ENCODE results near the gene TOP3A.
A peak's percentile ranks its signal among the peaks of the same experiment; 100 is the strongest.

The TOP3A gene

DNA sequence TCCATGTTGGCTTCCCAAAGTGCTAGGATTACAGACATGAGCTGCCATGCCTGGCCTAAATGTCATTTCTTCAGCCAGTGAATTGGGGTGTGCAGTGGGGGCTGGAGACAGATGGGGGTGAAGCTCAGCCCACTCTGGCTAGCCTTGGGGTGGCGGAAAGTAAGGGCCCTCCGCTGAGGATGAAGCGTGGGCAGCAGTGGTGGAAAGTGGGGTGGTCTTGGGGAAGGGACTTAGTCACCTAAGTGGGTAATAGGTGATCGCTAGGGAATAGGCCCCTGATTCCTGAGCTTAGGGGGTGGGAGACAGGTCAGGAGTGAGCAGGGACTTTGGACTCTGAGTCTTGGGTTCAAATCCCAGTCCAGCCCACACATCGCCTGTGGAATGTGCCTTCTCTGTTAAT, 87.2 kb downstream of the TOP3A start:
- no peak overlapping the region for H3K4me3 ChIP-seq (ENCODE audit: low read depth, low read length)
- TF ChIP-seq MYC (IDR thresholded peaks at IDR 0.05; ENCODE audit: low read depth, low read length), result no peak
- no peak for TF ChIP-seq POLR2A (IDR thresholded peaks at IDR 0.05; ENCODE audit: extremely low read depth, insufficient read length)
- TF ChIP-seq, protein P1, sequence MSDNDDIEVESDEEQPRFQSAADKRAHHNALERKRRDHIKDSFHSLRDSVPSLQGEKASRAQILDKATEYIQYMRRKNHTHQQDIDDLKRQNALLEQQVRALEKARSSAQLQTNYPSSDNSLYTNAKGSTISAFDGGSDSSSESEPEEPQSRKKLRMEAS (IDR thresholded peaks at IDR 0.05; ENCODE audit: low read depth, low read length), result no peak
- TF ChIP-seq, protein P2, sequence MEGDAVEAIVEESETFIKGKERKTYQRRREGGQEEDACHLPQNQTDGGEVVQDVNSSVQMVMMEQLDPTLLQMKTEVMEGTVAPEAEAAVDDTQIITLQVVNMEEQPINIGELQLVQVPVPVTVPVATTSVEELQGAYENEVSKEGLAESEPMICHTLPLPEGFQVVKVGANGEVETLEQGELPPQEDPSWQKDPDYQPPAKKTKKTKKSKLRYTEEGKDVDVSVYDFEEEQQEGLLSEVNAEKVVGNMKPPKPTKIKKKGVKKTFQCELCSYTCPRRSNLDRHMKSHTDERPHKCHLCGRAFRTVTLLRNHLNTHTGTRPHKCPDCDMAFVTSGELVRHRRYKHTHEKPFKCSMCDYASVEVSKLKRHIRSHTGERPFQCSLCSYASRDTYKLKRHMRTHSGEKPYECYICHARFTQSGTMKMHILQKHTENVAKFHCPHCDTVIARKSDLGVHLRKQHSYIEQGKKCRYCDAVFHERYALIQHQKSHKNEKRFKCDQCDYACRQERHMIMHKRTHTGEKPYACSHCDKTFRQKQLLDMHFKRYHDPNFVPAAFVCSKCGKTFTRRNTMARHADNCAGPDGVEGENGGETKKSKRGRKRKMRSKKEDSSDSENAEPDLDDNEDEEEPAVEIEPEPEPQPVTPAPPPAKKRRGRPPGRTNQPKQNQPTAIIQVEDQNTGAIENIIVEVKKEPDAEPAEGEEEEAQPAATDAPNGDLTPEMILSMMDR (IDR thresholded peaks at IDR 0.05; ENCODE audit: low read depth, low read length), result no peak
- DNase-seq (ENCODE audit: low read depth), result no peak

DNA sequence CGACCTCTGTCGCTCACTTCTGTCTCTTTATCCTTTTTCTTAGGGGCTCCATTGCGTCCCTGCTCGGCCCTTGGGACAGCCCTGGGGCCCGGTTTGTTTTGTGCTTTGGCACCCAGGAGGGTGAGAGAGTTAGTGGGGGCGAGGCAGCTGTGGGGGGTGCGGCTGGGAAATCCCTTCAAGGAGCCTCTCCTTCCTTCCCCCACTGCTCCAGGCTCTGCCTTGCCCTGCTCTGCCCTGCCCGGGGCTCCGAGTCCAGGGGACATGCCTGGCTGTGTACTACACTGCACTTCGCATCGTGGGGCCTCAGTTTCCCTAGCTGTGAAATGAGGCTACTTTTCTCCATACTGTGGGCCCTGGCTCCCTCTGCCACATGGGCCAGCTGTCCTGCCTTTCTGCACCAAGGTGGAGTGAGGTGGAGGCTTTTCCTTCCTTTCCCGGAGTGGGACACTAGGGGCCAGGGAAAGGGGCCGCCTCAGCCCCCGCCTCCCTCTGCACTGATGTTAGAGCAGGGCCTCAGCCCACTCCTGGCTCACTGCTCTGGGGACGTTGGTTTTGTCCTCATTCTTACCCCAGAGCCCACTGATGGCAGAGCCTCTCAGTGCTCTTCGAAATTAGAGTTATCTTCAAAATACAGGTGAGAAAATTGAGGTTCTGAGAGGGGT, 88.4 kb downstream of the TOP3A start:
- H3K4me3 ChIP-seq (ENCODE audit: low read depth, low read length), result peak overlapping the region; percentile 77
- no peak for TF ChIP-seq MYC (IDR thresholded peaks at IDR 0.05; ENCODE audit: low read depth, low read length)
- TF ChIP-seq POLR2A (IDR thresholded peaks at IDR 0.05; ENCODE audit: extremely low read depth, insufficient read length), result no peak
- TF ChIP-seq, protein P2 (IDR thresholded peaks at IDR 0.05; ENCODE audit: low read depth, low read length), result no peak
- TF ChIP-seq, protein P1 (IDR thresholded peaks at IDR 0.05; ENCODE audit: low read depth, low read length), result no peak
- peak; percentile 36 for DNase-seq (ENCODE audit: low read depth)

DNA sequence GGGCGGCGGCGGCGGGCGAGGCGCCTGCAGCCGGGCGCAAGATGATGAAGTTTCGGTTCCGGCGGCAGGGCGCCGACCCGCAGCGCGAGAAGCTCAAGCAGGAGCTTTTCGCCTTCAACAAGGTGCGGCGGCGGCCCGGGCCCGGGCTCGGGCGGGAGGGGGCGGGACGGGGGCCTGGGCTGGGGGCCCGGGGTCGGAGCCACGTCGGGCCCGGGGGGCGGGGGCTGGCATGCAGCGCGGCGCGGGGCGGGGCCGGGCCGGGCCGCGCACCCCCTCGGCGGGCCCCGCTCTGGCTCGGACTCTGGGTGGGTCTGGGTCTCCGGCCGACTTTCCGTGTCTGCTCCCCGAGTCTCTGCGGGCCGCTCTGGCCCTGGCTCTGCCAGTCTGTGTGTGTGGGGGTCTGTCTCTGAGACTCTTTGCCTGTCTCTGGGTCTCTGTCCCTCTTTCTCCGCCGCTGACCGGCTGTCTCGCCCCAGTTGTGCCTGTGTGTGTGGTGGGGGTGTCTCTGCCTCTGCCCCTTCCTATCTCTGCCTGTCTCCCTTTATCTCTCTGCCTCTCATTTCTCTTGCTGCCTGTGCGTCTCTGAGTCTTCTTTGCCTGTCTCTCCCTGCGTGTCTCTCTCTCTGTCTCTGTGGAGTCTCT, 89.0 kb downstream of the TOP3A start:
- DNase-seq (ENCODE audit: low read depth), result peak; percentile 30
- peak; percentile 19 for TF ChIP-seq POLR2A (IDR thresholded peaks at IDR 0.05; ENCODE audit: extremely low read depth, insufficient read length)
- TF ChIP-seq MYC (IDR thresholded peaks at IDR 0.05; ENCODE audit: low read depth, low read length), result no peak
- peak overlapping the region; percentile 77 for H3K4me3 ChIP-seq (ENCODE audit: low read depth, low read length)

DNA sequence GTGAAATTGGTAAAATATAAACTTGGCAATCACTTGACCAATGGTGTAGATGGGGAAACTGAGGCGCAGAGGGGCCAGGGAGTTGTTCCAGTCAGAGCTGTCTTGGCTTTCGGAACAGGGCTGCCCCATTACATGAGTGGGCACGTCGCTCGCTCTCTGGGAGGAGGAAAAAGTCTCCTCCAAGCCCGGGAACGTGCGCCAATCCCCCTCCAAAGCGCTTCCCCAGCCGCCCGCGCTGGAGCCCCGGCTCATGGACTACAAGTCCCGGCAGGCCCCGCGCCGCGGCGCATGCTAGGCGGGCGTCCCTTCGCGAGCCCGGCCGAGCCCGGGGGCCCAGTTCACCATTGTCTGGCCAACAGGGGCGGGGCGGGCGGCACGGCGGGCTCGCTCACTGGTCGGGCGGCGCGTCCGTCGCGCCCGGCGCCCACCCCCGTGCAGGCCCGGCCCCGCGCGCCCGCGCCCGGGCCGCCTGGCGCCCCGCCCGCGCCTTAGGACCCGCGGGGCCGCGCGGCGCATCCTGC, 89.6 kb downstream of the TOP3A start, which contains the start of gene LLGL1:
TSS of gene LLGL1 (plus strand) at position 515 of the 521 bp plus-strand sequence. CDS start 48 bp downstream, outside the sequence.
- peak within 1 kb of the TSS; percentile 77 for H3K4me3 ChIP-seq (ENCODE audit: low read depth, low read length)
- TF ChIP-seq MYC (IDR thresholded peaks at IDR 0.05; ENCODE audit: low read depth, low read length), result peak; percentile 58
- peak; percentile 4 for TF ChIP-seq POLR2A (IDR thresholded peaks at IDR 0.05; ENCODE audit: extremely low read depth, insufficient read length)
- TF ChIP-seq, protein P1 (IDR thresholded peaks at IDR 0.05; ENCODE audit: low read depth, low read length), result peak; percentile 51; the same call in 1 of the 2 replicates
- TF ChIP-seq, protein P2 (IDR thresholded peaks at IDR 0.05; ENCODE audit: low read depth, low read length), result no peak
- DNase-seq (ENCODE audit: low read depth), result peak; percentile 97

DNA sequence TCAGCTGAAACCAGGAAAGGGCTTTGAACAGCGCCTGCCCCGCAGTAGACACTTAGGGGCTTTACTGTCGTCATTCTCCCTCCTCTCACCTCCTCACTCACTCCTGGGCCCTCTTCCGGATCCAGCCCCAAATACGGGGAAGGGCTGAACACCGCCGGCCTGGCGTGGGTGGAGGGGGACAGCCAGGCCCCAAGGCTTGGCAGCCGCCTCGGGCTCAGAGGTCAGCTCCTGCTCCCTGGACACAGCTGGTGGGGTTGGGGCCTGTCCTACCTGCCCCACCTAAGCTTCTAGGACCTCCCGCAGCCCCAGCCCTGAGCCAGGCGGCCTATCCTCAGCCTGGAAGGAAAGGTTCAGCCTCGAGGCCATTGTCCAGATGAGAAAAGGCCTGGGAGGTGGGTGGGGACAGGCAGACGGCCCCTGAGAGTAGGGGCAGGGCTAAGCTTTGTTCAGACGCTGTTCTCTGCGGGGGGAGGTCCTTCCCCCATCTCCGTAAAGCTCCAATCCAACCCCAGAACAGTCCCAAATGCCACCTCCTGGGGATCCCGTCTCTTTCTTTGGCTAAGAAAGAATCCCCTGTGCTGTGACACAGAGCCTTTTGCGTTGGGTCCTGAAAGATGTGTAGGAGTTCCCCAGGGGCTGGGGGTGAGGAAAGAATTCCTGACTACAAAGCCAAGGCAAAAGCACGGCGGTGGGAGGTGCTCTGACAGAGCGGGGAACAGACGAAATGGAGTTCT, 90.2 kb downstream of the TOP3A start:
- TF ChIP-seq, protein P1 (IDR thresholded peaks at IDR 0.05; ENCODE audit: low read depth, low read length), result no peak
- TF ChIP-seq, protein P2 (IDR thresholded peaks at IDR 0.05; ENCODE audit: low read depth, low read length), result no peak
- TF ChIP-seq POLR2A (IDR thresholded peaks at IDR 0.05; ENCODE audit: extremely low read depth, insufficient read length) (no peak), MYC (IDR thresholded peaks at IDR 0.05; ENCODE audit: low read depth, low read length) (no peak)
- H3K4me3 ChIP-seq (ENCODE audit: low read depth, low read length), result peak overlapping the region; percentile 46
- DNase-seq (ENCODE audit: low read depth), result no peak

All from NB4 (cell line).